HG02938 (cell line): ENCODE data around the gene PIK3R5.
"Not testable (repeated sequence)": the region's sequence is repeated elsewhere in the genome, so short reads cannot be mapped to it uniquely, and the experiment has no call there.

Source experiments
- ATAC-seq: cut with Tn5 transposase; IDR thresholded peaks from one replicate; pipeline ENCODE4 v1.9.1; 2021; ENCODE audit warnings: mild to moderate bottlenecking, moderate library complexity; ENCODE audit not compliant: unreplicated experiment

PIK3R5 gene

DNA sequence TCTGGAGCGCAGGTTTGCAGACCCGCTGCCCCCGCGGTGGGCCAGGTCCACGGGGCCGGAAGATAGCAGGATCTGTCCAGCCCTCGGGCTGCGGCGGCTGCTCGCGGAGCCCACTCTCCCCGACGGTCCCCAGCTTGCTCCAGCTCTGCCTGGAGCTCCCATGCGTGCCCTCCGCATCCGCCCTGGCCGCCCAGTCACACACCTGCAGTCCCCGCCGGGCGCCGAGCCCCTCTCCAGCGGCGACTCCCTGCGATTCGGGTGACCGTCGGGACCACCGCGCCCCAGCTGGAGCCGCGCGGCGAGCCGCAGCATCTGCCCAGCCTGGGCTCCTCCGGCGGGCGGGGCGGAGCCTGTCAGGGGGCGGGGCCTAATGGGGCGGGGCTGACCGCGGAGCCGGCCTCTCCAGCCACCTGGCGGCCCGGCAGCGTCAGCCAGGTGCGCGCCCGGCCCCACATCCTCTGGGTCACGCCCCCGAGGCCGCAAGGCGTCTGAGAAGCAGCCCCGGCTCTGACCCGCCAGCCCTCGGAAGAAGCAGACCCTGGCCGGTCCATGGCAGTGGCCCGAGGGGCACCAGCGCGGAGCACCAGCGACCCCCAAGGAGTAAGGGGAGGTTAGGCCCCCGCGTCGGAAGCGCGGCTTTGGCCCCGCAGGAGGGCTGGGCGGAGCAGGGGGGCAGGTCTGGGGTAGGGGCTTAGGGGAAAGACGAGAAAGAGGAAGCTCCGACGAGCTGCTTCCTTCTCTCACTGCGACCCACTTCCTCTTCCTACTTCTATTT is at the start of gene PIK3R5:
Gene PIK3R5 (minus strand): TSS at position 314 of the 775 bp plus-strand sequence. CDS start 54,213 bp downstream, outside the sequence.
- no peak for ATAC-seq

GRCh38 chr17:9011001-9011400 is 45.5 kb upstream of the PIK3R5 start:
- no peak for ATAC-seq

GRCh38 chr17:9009737-9010136 is 44.2 kb upstream of the PIK3R5 start:
- ATAC-seq = no peak

DNA sequence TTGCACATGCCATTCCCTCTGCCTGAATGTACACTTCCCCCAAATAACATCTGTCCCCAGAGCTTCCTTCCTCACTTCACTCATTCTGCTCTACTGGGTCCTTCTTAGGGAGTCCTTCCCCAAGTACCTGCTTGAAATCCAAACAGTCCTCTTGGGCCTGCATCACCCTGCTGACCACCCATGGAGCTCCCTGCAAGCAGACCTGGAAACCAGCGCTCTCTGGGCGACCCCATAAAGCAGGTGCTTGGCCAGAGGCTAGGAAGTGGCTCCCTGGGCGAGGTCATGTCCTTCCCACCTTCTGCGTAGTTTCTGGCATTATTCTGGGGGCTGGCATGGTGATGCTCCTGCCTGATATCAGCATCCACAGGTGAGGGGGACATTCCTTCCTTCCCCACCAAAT is 43.6 kb upstream of the PIK3R5 start:
- no peak for ATAC-seq

GRCh38 chr17:9007052-9007714 is 41.7 kb upstream of the PIK3R5 start:
- no peak for ATAC-seq

- ATAC-seq = no peak
Observed at GRCh38 chr17:9006175-9006767, 40.8 kb upstream of the PIK3R5 start.

DNA sequence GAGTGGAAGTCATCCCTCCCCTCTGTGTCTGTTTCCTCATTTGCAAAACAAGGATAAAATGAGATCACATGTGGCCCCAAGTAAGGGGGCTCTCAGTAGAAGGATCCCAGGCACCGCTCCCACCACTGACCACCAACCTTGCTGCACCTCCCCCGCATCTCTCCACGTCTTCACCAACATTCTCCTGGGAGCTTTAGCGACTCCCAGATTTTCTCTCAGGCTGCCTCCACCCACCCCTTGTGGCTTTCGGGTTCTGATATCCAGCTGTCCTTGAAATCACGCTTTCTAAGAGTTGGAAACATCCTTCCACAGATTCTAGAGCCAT is 39.4 kb upstream of the PIK3R5 start:
- no peak for ATAC-seq

DNA sequence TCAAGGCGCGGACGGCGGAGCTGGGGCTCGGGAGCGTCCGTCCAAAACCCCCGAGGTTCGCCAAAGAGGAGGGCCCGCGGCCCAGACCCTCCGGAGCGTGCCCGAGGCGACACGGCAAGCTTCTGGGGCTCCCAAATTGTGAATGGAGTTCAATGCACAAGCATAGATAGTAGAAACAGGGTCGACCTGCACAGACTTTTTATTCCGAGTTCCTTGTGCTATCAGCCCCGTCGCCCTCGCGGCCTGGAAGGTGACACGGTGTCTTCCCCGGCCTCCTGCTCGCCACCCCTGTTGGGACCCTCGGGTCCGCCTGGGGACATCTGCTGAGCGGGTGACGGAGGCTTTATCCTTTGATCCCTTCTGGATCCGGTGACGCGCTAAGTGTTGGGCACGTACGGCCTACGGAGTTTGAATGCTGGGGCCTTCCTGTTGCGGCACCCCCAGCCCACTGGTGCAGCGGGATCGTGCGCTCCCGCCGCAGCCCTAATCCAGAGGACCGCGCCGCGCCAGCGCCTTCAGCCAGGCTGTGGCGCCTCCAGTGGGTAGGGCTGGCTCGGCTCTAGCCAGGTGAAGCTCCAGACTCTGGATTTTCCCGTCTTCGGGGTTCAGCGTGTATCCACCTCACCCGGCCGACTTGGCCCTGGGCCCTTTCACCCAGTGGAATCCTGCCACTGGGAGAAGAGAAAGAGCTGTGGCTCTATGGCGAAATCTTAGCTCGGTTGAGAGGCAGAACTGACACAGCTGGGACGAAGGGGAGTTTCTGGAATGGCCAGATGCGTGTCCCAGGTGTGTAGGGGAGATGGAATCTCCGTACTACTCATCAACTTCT is 38.8 kb upstream of the PIK3R5 start:
- ATAC-seq = no peak

GRCh38 chr17:9003355-9004131 is 38.0 kb upstream of the PIK3R5 start:
- ATAC-seq = no peak

DNA sequence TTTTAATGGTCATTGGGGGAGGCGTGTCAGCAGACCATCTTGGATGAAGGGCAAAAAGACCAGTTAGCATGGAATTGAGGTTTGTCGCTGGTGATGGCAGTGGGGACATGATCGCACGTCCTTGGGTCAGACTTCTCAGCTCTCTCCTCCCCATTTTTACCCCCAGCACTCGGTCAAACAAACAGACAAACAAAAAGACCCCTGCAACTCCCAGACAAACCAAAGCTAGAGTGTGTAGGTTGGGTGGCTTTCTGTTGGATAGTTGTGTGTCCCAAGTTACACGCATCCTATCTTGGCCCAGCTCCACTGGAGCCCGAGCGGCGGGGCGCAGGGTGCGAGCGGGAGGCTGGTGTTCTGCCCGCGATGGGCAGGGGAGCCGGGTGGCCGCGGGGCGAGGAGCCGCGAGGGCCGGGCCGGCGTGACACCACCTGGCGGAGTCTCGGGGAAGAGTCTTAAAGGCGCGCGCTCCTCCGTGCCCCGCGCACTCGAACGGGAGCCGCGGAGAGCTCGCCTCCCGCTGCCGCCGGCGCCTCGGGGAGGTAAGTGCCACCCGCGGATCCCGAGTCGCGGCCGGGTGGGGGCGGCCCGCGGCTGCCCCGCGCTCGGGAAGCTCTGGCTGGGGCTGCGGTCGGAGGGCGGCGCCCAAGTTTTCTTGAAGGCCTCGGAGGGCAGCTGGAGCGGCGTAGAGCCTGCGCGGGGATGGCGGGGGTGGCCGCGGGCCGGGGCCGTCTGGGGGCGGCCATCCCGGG is 37.3 kb upstream of the PIK3R5 start:
- no peak for ATAC-seq

- no peak for ATAC-seq
Observed at GRCh38 chr17:9002227-9002605, 36.7 kb upstream of the PIK3R5 start.

DNA sequence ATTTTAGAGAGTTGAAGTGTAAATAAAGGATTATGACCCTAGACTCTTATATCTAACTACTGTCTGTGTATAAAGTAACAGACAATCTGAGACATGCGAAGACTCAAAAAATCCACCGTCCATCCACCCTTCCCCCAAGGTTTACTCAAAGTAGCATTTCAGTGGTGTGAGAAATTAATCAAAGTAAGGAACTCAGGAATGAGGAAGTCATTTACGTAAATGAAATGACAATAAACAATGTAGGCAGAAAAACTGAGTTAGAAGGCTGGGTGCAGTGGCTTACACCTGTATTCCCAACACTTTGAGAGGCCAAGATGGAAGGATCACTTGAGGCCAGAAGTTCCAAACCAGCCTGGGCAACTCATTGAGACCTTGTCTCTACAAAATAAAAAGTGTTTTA is 36.1 kb upstream of the PIK3R5 start:
- ATAC-seq = no peak

DNA sequence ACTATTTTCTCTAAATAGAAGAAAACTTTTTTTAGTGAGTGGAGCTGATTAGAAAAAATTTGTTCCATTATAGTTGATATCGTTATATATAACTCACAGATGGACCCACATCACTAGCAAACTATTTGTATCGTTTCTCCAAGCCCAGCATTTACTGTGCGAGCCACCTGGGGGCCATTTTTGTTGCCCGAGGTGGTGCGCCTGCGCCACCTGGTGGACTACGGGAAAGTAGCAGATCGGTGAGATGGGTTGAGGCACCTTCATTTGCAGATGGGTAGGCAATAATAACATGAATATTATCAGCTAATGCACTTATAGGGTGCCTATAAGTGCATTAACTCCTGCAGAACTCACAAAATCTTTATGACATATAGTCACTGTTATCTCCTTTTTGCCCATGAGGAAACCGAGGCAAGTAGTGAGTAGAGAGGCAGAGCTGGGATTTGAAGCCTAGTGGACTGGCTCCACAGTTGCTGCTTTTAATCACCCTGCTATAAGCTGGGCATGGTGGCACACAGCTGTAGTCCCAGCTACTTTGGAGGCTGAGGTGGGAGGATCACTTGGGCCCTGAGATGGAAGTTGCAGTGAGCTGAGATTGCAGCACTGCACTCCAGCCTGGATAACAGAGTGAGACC is 32.6 kb upstream of the PIK3R5 start:
- no peak for ATAC-seq

DNA sequence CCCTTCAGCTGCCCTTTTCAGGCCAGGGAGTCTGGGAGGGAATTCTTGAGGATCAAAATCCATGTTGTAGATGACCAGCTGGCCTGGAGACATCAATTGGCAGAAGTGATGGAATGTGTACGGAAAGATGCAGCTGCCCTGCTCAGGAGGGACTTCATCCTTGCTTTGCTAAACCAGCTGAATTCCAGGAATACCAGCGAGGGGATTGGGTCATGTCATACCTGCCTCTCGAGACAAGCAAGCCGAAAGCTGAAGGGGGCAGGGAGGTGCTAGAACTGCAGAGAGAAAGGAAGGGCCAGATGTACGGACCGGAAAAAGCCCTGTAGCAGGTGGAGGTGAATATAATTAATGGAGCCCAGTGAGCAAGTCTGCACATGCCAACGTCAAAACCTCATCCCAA is 30.2 kb upstream of the PIK3R5 start:
- no peak for ATAC-seq

GRCh38 chr17:8994319-8994718 is 28.8 kb upstream of the PIK3R5 start:
- ATAC-seq = no peak

DNA sequence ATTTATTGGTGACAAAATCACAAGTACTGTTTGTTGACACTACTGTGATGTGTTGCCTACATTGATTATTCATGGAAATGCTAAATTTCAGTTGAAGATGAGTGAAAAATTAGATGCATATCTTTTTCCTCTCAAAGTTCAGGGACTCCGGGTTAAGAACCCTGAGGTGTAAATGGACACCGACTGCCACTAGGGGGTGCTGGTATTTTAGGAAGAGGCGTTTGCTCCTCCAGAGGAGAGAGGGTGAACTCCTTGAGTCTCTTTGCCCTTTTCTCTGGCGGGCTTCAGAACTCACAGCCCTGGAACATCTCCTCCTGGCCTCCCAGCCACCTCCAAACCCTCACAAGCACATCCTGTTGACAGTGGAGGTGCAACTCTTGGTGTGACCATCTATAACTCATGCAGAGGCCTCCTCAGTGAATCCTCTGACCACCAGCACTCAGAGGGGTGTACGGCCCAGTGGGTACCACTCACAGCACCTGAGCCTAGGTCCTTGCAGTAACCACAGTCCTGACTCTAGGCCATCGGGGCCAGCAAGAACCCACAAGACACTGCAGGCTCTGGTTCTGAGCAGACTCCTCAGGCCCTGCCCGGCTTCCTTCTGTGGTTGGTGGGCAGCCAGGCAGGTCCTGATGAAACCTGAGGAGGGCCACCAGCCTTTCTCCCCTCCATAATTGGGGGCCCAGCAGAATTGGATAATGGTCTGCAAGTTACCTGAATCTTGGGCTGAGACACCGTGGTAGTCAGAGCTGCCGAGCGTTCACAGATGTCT is 26.2 kb upstream of the PIK3R5 start:
- ATAC-seq = no peak

GRCh38 chr17:8988263-8988935 is 22.9 kb upstream of the PIK3R5 start:
- not testable (repeated sequence) for ATAC-seq

DNA sequence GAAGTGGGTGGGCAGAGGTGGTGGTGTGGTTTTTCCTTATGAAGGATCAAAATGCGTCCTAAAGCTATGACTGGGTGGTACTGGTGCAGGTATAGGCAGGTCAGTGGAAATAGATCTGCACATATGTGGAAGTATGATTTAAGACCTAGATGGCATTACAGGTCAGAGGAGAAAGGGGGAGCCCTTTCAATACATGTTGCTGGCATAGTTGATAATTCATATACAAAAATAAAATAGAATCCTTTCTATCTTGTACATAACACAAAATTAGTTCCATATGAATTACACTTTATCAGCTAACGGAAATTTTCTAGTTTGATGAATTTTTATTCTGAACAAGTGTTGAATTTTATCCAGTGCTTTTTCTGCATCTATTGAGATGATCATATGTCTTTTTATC is 20.8 kb upstream of the PIK3R5 start:
- no peak for ATAC-seq
